H1 (cell line): ENCODE measurements around the gene IL1RAP. TPM values are rescaled to one million over a fixed set of nuclear protein-coding genes. Genes with fewer than 3 reads are reported as not detected.

Source experiments
- ATF2 ChIP-seq: IDR thresholded peaks from 2 replicates; pipeline ENCODE4 v1.6.1; 2012; ENCODE audit warnings: low read length, inconsistent platforms
- MAFK ChIP-seq: IDR thresholded peaks from 2 replicates; pipeline ENCODE4 v1.6.1; 2012; ENCODE audit warnings: low read depth, mild to moderate bottlenecking, improper control_type of control experiment, low read length
- SIN3A ChIP-seq, 2 experiments: IDR thresholded peaks in 1 of 2; conservative IDR thresholded peaks in 1 of 2; 2 replicates each; pipeline ENCODE4 v1.6.1; 2011 to 2012; ENCODE audit warnings: low read length in 2 of 2, improper control_type of control experiment in 1 of 2, low read depth in 1 of 2, mild to moderate bottlenecking in 1 of 2
- TCF12 ChIP-seq: IDR thresholded peaks from 2 replicates; pipeline ENCODE4 v1.6.1; 2011; ENCODE audit warnings: low read depth, mild to moderate bottlenecking, low read length
- polyA plus RNA-seq, 7 experiments: library from polyadenylated mRNA; depleted of rRNA in 3 of 7; stranded (reverse) in 5 of 7; unstranded in 2 of 7; fragments of >200 nt in 5 of 7; fragments of 200-250 nt in 2 of 7; gene quantifications; 1 replicate in 5 of 7; 2 replicates in 1 of 7; 4 replicates in 1 of 7; pipeline versions ENCODE4 v1.2.1 to v1.2.3, GENCODE V29; 2011 to 2013; ENCODE audit warnings: missing spikeins in 2 of 7, mixed read lengths in 2 of 7
- total RNA-seq: library from RNA; stranded (reverse); fragmentation: NEBNext Ultra II Directional; extraction: Animal tissue kit (Norgen Biotek cat#: 25700); gene quantifications from 2 replicates; pipeline ENCODE4 v1.2.1, GENCODE V29; 2021

The IL1RAP gene
- total and polyA plus RNA-seq, 2 of the 8 experiments (the other 6 are each of a cell fraction or from before 2014, with no cell fraction given): 2.4 to 3.9 TPM

- TF ChIP-seq ATF2 (no peak), SIN3A (conservative IDR thresholded peaks at IDR 0.05 in 1 of 2, IDR thresholded peaks at IDR 0.05 in 1 of 2; ENCODE audit: low read depth in 1 of 2, low read length in 2 of 2) (no peak), MAFK (no peak), TCF12 (no peak)
- TF ChIP-seq, all 59 proteins: peak for 0
These were observed 17.0 kb upstream of the IL1RAP start (continued) for GRCh38 chr3:190496859-190497258.
